ENCODE results near the gene C1orf226. TPM values are rescaled to one million over a fixed set of nuclear protein-coding genes. Genes with fewer than 3 reads are reported as not detected.

Gene C1orf226
- total and polyA plus RNA-seq, 12 donors = 1.0 to 6.7 (median 5.3) TPM

DNA sequence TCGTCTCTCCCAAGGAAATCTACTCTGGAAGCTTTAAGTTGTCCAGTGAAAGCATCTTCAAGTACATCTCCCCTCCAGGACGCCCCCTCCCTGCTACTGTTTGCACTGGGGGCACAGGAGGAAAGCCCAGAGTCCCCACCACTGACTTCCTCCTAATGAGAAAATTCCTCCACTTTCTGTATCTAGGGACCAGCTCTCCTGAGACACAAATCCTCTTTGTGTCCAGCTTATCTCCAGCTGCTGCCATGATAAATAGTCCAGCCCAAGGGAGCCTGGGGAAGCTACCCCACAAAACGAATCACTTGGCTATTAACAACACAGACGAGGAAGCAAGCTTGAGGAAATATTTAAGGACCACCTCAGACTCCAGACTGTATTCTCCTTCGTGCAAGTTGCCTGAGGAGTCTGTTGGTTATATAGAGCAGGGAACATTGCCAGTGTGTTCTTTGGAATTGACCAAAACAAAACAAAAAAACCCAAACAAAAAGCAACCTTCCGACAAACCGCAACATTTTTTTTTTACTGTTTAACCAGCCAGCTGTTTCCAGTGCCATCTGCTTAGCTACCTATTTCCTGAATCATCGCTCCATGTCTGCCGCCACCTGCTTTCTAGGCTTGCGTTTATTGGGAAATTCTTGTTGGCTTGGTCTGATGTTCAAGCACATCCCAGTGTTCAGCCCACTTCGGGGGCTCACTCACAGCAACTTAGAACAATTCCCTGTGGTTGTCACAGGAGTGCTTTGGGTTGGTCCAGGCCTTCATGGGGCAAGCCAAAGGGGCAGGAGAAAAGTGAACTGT, 7.7 kb downstream of the C1orf226 start:
- peaks cover 0 to 5% (median 0%) of the 10 kb centered on the region in 9 donors for H3K4me1 ChIP-seq
- TF ChIP-seq, protein P1, sequence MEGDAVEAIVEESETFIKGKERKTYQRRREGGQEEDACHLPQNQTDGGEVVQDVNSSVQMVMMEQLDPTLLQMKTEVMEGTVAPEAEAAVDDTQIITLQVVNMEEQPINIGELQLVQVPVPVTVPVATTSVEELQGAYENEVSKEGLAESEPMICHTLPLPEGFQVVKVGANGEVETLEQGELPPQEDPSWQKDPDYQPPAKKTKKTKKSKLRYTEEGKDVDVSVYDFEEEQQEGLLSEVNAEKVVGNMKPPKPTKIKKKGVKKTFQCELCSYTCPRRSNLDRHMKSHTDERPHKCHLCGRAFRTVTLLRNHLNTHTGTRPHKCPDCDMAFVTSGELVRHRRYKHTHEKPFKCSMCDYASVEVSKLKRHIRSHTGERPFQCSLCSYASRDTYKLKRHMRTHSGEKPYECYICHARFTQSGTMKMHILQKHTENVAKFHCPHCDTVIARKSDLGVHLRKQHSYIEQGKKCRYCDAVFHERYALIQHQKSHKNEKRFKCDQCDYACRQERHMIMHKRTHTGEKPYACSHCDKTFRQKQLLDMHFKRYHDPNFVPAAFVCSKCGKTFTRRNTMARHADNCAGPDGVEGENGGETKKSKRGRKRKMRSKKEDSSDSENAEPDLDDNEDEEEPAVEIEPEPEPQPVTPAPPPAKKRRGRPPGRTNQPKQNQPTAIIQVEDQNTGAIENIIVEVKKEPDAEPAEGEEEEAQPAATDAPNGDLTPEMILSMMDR (IDR thresholded peaks at IDR 0.05) = no peak
- intact Hi-C loops (cut with DNase I) = loop anchor here in 2 of 10 donors (5.0 to 10.0 kb wide), 2 partner anchors 94 to 332 kb away; no protein-coding TSS in a partner anchor
- no peak overlapping the region for H3K27ac ChIP-seq
- ATAC-seq (no peak), DNase-seq (no peak)
- H3K27me3 ChIP-seq = peaks cover 0 to 10% (median 0%) of the 10 kb centered on the region in 7 donors
- no peak overlapping the region for H3K4me3 ChIP-seq
- no peaks in the 10 kb centered on the region for H3K9me3 ChIP-seq
- H3K36me3 ChIP-seq = no peaks in the 10 kb centered on the region
- 64% methylated on average over 11 of the region's 11 CpGs for WGBS, 2 donors

DNA sequence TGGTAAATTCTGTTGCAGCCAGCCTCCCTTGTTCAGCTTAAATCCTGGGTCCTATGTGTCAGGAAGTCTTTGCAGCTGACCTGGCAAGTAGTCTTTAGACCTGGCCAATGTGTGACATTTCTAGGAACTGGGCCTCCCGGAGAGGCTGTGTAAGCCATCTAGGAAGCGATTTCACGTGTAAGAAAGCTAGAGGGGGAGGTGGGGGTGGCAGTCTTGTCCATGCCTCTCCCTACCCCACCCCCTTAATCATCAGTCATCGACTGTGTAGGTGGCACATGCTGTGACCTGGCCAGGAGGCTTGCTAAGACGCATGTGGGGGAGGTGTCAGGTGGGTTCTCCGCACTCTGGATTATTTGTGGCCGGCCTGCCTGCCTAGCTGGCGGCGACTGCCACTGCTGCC, 8.4 kb downstream of the C1orf226 start:
- Histone ChIP-seq H3K27me3 (peaks cover 3 to 13% (median 4%) of the 10 kb centered on the region in 7 donors), H3K9me3 (no peaks in the 10 kb centered on the region), H3K4me3 (no peak overlapping the region), H3K27ac (no peak overlapping the region), H3K4me1 (peaks cover 0 to 5% (median 0%) of the 10 kb centered on the region in 9 donors), H3K36me3 (no peaks in the 10 kb centered on the region)
- ATAC-seq (no peak), DNase-seq (no peak)
- intact Hi-C loops (cut with DNase I) = loop anchor here in 6 of 10 donors (2.0 to 10.0 kb wide), 7 partner anchors 95 to 598 kb away; no protein-coding TSS in a partner anchor
- WGBS, 2 donors = 72 to 76% methylated on average over 9 of the region's 9 CpGs
- TF ChIP-seq, protein P1 (IDR thresholded peaks at IDR 0.05) = no peak

DNA sequence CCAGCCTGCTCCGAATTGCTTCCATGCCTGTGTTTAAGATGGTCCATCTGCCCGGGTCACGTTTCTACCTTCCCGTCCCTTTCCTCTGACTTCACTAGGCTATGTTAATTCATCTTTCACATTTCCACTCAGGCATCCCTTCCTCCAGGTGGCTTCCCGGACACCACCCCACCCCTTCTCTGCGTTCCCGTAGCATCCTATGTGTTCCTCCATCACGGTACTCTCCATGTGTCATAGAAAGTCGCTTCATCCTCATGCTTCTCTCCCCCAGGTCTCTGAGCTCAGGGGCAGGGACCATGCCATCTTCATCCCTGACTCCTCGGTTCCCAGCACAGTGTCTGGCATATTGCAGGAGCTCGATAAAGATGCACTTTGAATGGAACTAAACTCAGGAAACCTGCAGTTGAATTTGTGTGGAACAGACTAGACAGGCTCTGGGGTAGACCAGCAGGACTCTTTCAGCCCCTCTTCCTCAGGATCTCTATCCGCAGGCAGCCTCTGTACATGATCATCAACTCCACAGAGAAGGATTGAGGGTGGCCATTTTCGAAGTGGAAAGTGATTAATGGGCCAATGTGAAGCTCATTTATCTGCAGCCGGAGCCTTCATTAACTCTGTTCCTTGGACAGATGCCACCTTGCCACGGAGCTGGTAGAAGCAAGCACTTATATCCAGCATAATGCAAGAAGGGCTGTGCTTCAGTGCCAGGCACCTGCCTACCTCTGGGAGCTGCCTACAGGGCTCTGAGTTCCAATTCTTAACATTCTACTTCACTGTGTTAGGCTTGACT, 9.1 kb downstream of the C1orf226 start:
- DNase-seq = no peak
- H3K4me3 ChIP-seq = no peak overlapping the region
- peaks cover 0 to 5% (median 0%) of the 10 kb centered on the region in 9 donors for H3K4me1 ChIP-seq
- no peaks in the 10 kb centered on the region for H3K9me3 ChIP-seq
- H3K36me3 ChIP-seq = no peaks in the 10 kb centered on the region
- 75 to 81% methylated on average over 15 of the region's 15 CpGs for WGBS, 2 donors
- ATAC-seq = no peak
- TF ChIP-seq, protein P1 (IDR thresholded peaks at IDR 0.05) = no peak
- intact Hi-C loops (cut with DNase I) = loop anchor here in 5 of 10 donors (2.0 to 10.0 kb wide), 6 partner anchors 106 to 598 kb away; no protein-coding TSS in a partner anchor
- no peak overlapping the region for H3K27ac ChIP-seq
- H3K27me3 ChIP-seq = peaks cover 3 to 18% (median 4%) of the 10 kb centered on the region in 7 donors
